Muscle layer of duodenum (tissue), 2 donors: Measurements from ENCODE around the gene MCOLN3.

Experiments used
- H3K27ac ChIP-seq: one replicate; pipeline ENCODE4 v1.7.0; 2013; ENCODE audit warnings: mild to moderate bottlenecking, low read length
- H3K27me3 ChIP-seq: one replicate; pipeline ENCODE4 v1.7.0; 2013; ENCODE audit warnings: low read depth, mild to moderate bottlenecking, control low read depth, low read length
- H3K36me3 ChIP-seq, 2 donors: one replicate each; pipeline ENCODE4 v1.7.0; 2013; ENCODE audit warnings: low read length in 2 of 2, control low read depth in 1 of 2, mild to moderate bottlenecking in 1 of 2; ENCODE audit not compliant: insufficient read depth in 2 of 2, control insufficient read depth in 1 of 2
- H3K4me1 ChIP-seq, 2 donors: one replicate each; pipeline ENCODE4 v1.7.0; 2013; ENCODE audit warnings: low read length in 2 of 2, mild to moderate bottlenecking in 2 of 2, control low read depth in 1 of 2, moderate library complexity in 1 of 2; ENCODE audit not compliant: insufficient read depth in 2 of 2, control insufficient read depth in 1 of 2
- H3K4me3 ChIP-seq, 2 donors: one replicate each; pipeline ENCODE4 v1.7.0; 2013; ENCODE audit warnings: low read length in 2 of 2, low read depth in 1 of 2, mild to moderate bottlenecking in 1 of 2
- H3K9me3 ChIP-seq, 2 donors: one replicate each; pipeline ENCODE4 v1.7.0; 2013; ENCODE audit warnings: low read length in 2 of 2, control low read depth in 1 of 2, mild to moderate bottlenecking in 1 of 2; ENCODE audit not compliant: control insufficient read depth in 1 of 2
- donor health status: healthy.

The MCOLN3 gene, protein sequence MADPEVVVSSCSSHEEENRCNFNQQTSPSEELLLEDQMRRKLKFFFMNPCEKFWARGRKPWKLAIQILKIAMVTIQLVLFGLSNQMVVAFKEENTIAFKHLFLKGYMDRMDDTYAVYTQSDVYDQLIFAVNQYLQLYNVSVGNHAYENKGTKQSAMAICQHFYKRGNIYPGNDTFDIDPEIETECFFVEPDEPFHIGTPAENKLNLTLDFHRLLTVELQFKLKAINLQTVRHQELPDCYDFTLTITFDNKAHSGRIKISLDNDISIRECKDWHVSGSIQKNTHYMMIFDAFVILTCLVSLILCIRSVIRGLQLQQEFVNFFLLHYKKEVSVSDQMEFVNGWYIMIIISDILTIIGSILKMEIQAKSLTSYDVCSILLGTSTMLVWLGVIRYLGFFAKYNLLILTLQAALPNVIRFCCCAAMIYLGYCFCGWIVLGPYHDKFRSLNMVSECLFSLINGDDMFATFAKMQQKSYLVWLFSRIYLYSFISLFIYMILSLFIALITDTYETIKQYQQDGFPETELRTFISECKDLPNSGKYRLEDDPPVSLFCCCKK

DNA sequence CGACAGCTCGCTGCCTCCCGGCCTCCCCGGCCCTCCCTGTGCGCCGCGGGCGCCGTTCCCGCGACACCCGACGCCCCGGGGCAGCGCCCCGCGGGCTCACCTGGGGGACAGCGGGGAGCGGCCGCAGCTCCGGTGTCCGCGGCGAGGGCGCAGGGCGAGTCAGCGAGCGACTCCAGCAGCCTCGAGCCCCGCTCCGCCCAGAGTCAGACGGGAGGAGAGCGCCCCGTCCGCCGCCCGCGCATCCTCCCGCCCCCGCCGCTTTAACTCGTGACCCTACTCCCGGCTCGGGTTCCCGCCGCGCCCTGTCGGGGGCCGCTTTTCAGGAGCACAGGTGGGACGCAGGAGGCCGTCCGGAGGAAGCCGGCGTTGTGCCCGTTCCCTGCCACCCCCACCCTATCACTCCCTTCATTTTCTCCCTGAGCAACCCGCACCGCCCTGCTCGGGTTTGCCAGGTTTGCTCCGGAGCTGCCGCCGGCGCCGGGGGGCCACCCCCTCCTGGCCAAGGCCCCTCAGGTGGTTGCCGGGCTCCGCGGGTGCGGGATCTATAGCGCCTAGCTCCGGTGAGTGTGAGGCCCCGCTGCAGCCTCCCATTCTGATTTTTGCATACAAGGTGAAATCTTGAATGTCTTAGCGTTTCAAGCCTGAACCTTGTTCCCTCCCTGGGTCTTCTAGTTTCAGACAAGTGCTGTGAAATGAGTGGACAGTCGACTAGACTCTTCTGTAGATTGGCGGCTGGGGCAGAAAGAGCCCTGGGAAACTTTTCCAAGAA lies at the start of gene MCOLN3:
MCOLN3 (minus strand) TSS at position 205 of the 769 bp plus-strand sequence. CDS start 3,140 bp downstream, outside the sequence.
- Histone ChIP-seq H3K4me3 (peak within 1 kb of the TSS; percentile 44 to 71), H3K27ac (no peak within 1 kb of the TSS), H3K36me3 (no peaks in the 10 kb centered on the region), H3K4me1 (peaks cover 0 to 15% of the 10 kb centered on the region in 2 donors), H3K27me3 (peaks cover 30% of the 10 kb centered on the region), H3K9me3 (no peaks in the 10 kb centered on the region)

DNA sequence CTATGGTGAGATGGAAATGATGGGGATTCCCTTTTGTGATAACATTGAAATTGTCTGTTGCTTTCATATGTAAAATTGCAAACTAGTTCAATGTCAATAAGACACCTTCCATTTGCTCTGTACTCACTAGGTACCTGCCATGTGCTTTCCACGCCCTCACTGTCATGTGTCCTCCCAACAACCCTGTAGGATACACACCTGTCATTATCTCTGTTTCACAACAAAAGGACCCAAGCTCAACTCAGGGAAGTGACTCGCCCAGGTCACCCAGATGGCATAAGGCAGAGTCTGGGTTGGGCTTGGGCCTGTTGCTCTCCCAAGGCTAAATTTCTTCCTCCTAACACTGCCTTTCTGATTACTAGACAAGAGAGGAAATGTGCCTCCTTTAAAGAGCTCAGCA lies 45.3 kb upstream of the MCOLN3 start:
- Histone ChIP-seq H3K27me3 (no peaks in the 10 kb centered on the region), H3K36me3 (peaks cover 0 to 3% of the 10 kb centered on the region in 2 donors), H3K9me3 (no peaks in the 10 kb centered on the region), H3K4me3 (no peak overlapping the region), H3K4me1 (no peaks in the 10 kb centered on the region), H3K27ac (no peak overlapping the region)

GRCh38 chr1:85091671-85092280 lies 43.5 kb upstream of the MCOLN3 start:
- Histone ChIP-seq H3K36me3 (no peaks in the 10 kb centered on the region), H3K27ac (no peak overlapping the region), H3K9me3 (no peaks in the 10 kb centered on the region), H3K4me1 (no peaks in the 10 kb centered on the region), H3K27me3 (no peaks in the 10 kb centered on the region), H3K4me3 (peak overlapping the region in 1 of 2 donors; percentile 13)

DNA sequence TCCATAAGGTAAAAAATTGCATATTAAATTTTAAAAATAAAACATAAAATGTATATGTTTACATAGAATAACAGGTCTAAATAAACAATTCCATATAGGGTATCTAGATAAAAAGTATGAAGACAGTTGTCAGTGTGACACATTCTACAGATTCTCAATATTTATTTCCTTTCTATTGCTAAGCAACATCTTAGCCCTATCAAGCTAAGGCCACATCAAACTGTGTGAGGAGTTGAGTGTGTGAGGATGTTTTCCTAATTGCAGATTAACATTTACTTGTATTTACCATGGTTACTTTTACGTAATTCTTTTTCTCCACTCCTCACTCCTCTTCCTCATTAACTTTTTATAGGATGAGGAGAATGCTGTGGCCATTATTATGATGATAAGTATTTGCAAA lies 41.9 kb upstream of the MCOLN3 start:
- H3K9me3 ChIP-seq, result no peaks in the 10 kb centered on the region
- H3K27ac ChIP-seq, result no peak overlapping the region
- H3K36me3 ChIP-seq, result no peaks in the 10 kb centered on the region
- no peaks in the 10 kb centered on the region for H3K4me1 ChIP-seq
- no peaks in the 10 kb centered on the region for H3K27me3 ChIP-seq
- H3K4me3 ChIP-seq, result no peak overlapping the region

DNA sequence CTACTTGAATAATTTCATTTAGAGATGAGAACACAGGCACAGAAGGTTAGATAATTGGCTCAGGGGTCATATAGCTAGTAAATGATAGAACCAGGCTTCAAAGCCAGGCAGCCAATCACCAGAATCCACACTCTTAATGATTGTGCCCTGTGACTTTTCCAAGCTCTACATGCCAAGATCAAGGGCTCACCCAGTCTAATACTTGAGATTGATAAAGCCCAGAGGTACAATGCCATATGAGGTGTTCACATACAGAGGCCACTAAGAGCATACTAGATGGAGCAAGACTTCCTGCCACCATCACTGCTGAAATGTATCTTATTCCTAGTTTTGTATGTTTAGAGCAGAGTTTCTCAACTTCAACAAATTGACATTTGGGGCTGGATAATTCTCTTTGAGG lies 40.9 kb upstream of the MCOLN3 start:
- Histone ChIP-seq H3K27me3 (no peaks in the 10 kb centered on the region), H3K27ac (no peak overlapping the region), H3K4me1 (no peaks in the 10 kb centered on the region), H3K9me3 (no peaks in the 10 kb centered on the region), H3K36me3 (no peaks in the 10 kb centered on the region), H3K4me3 (no peak overlapping the region)

- no peak overlapping the region for H3K27ac ChIP-seq
- no peaks in the 10 kb centered on the region for H3K27me3 ChIP-seq
Observed at GRCh38 chr1:85088408-85088784, 40.1 kb upstream of the MCOLN3 start.

DNA sequence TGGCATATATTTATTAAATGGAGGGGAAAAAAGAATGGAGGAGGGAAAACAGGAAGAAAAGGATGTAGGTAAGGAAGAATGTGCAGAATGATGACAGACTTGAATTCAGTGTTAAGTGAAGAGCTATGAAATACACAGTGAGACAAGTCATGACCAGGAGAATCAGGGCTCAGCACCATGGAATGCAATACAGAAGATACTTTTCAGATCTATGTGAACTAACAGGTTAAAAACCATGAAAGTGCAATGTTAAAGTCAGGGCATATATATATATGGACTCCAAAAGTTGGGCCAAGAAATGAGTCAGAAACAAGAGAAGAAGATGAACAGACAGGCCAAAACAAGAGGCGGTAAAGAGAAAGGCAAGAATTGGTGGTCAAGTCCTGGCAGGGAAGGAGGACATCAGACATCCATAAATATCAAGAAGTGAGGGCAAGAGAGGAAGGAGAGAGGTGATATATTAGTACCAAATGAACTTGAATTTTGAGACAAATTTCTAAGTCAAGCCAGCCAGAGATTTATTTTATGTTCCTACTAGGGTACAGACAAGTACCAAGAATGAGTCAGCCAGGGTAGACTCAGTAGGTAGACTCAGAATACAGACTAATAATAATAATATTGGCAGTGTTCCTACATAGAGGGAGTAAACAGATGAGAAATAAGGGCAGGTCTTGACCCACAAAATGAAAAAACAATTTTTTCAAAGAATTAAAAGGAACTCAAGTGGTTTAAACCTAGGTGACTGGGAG lies 39.5 kb upstream of the MCOLN3 start:
- Histone ChIP-seq H3K27me3 (no peaks in the 10 kb centered on the region), H3K4me1 (no peaks in the 10 kb centered on the region), H3K27ac (no peak overlapping the region), H3K4me3 (no peak overlapping the region), H3K36me3 (no peaks in the 10 kb centered on the region), H3K9me3 (no peaks in the 10 kb centered on the region)

More at GRCh38 chr1:85088408-85088784, 40.1 kb upstream of the MCOLN3 start:
- no peaks in the 10 kb centered on the region for H3K36me3 ChIP-seq
- no peaks in the 10 kb centered on the region for H3K4me1 ChIP-seq
- no peak overlapping the region for H3K4me3 ChIP-seq
- H3K9me3 ChIP-seq, result no peaks in the 10 kb centered on the region

GRCh38 chr1:85085417-85085816 lies 37.1 kb upstream of the MCOLN3 start:
- Histone ChIP-seq H3K36me3 (no peaks in the 10 kb centered on the region), H3K27me3 (no peaks in the 10 kb centered on the region), H3K4me1 (no peaks in the 10 kb centered on the region), H3K27ac (no peak overlapping the region), H3K4me3 (no peak overlapping the region), H3K9me3 (no peaks in the 10 kb centered on the region)

DNA sequence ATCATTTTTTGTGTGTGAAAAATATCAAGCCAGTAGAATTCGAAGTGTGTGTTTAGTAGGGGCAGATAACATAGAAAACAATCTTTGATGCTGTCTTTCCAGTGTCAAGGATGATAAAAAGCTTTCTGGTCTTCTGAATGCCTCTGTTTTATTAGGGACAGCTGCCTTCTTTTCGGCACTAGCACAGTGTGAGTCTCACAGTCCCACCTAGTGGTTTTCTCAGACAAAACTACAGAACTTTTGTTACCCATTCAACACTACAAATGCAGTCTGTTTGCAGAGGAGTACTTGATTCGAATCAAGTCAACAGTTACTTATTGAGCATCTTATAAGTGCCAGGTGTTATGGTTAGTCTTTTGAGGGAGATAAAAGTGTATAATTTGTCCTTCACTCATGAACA lies 30.6 kb upstream of the MCOLN3 start:
- Histone ChIP-seq H3K4me3 (no peak overlapping the region), H3K4me1 (no peaks in the 10 kb centered on the region), H3K27ac (no peak overlapping the region), H3K9me3 (peaks cover 0 to 7% of the 10 kb centered on the region in 2 donors), H3K36me3 (no peaks in the 10 kb centered on the region), H3K27me3 (no peaks in the 10 kb centered on the region)

GRCh38 chr1:85074365-85074964 lies 26.2 kb upstream of the MCOLN3 start:
- H3K4me1 ChIP-seq, result no peaks in the 10 kb centered on the region
- no peak overlapping the region for H3K4me3 ChIP-seq

More at GRCh38 chr1:85074365-85074964, 26.2 kb upstream of the MCOLN3 start:
- H3K36me3 ChIP-seq, result no peaks in the 10 kb centered on the region
- H3K9me3 ChIP-seq, result peaks cover 0 to 7% of the 10 kb centered on the region in 2 donors
- no peak overlapping the region for H3K27ac ChIP-seq
- H3K27me3 ChIP-seq, result no peaks in the 10 kb centered on the region
